ENCODE data around the gene TMBIM6.

The TMBIM6 gene

DNA sequence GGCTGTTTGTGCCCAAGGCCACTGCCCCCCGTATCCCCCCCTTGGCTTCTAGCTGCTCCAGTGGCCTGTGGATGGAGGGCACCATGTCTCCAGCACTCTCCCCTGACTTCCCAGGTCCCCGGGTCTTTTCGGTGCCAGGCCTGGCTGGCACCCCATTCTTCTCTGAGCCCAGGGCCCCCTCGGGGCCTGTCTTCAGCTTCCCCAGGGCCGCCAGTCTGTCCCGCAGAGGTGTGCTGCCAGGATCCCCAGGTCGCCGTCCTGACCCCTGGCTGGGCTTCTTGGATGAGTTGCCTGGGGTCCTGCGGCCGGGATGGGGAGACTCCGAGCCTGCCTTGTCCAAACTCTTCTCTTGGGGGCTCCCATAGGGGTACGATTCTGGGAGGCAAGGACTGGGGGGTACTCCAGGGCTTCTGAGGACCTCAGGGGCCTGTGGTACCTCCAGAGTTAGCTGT, 54.3 kb downstream of the TMBIM6 start:
- H3K27me3 ChIP-seq (ENCODE audit: low read length), result no peaks in the 10 kb centered on the region

DNA sequence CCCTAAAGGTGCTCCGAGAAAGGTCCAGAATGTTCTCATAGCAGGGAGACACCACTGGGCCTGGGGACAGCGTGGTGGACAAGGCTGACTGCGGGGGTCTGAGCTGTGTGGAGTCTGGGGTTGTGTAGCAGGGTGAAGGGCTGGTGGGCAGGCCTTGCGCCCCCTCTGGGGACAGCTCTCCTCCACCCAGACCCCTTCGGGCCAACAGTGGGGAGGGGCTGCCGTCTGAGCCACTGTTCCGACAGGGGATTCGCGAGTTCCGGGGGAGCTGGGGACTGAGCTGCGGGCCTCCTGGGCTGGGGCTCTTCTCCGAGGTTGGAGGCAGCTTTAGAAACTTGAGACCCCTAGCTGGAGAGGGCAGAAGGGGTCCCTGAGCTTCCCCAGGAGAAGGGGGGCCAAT, 54.8 kb downstream of the TMBIM6 start:
- TF ChIP-seq EZH2phosphoT487 (conservative IDR thresholded peaks at IDR 0.05; ENCODE audit: low read length), result no peak
- TF ChIP-seq, protein P1, sequence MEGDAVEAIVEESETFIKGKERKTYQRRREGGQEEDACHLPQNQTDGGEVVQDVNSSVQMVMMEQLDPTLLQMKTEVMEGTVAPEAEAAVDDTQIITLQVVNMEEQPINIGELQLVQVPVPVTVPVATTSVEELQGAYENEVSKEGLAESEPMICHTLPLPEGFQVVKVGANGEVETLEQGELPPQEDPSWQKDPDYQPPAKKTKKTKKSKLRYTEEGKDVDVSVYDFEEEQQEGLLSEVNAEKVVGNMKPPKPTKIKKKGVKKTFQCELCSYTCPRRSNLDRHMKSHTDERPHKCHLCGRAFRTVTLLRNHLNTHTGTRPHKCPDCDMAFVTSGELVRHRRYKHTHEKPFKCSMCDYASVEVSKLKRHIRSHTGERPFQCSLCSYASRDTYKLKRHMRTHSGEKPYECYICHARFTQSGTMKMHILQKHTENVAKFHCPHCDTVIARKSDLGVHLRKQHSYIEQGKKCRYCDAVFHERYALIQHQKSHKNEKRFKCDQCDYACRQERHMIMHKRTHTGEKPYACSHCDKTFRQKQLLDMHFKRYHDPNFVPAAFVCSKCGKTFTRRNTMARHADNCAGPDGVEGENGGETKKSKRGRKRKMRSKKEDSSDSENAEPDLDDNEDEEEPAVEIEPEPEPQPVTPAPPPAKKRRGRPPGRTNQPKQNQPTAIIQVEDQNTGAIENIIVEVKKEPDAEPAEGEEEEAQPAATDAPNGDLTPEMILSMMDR (IDR thresholded peaks at IDR 0.05; ENCODE audit: insufficient read depth, low read length, poor library complexity, severe bottlenecking), result no peak
- Histone ChIP-seq H4K20me1 (ENCODE audit: low read depth, low read length) (no peaks in the 10 kb centered on the region), H3K36me3 (ENCODE audit: low read length) (no peaks in the 10 kb centered on the region), H3F3A (ENCODE audit: insufficient read depth) (no peaks in the 10 kb centered on the region), H3K27ac (ENCODE audit: low read depth, low read length) (no peak overlapping the region), H3K79me2 (ENCODE audit: insufficient read depth, low read length) (no peaks in the 10 kb centered on the region), H3K4me3 (ENCODE audit: insufficient read depth, low read length, poor library complexity, severe bottlenecking) (no peak overlapping the region), H2AFZ (ENCODE audit: low read depth, low read length, severe bottlenecking) (no peak overlapping the region), H3K4me2 (ENCODE audit: low read depth, low read length, poor library complexity, severe bottlenecking) (no peak overlapping the region), H3K9me2 (replicated peaks; ENCODE audit: insufficient read depth, low read length) (no peaks in the 10 kb centered on the region), H3K27me3 (ENCODE audit: low read length) (no peaks in the 10 kb centered on the region), H3K9me3 (ENCODE audit: insufficient read depth, low read length) (no peaks in the 10 kb centered on the region), H3K9ac (ENCODE audit: low read length) (no peak overlapping the region)

More for the DNA sequence above, 54.3 kb downstream of the TMBIM6 start:
- Histone ChIP-seq H3K4me2 (ENCODE audit: low read depth, low read length, poor library complexity, severe bottlenecking) (no peak overlapping the region), H3K9ac (ENCODE audit: low read length) (no peak overlapping the region), H3K27ac (ENCODE audit: low read depth, low read length) (no peak overlapping the region), H2AFZ (ENCODE audit: low read depth, low read length, severe bottlenecking) (no peak overlapping the region), H3K9me2 (replicated peaks; ENCODE audit: insufficient read depth, low read length) (no peaks in the 10 kb centered on the region), H3K79me2 (ENCODE audit: insufficient read depth, low read length) (no peaks in the 10 kb centered on the region), H3K9me3 (ENCODE audit: insufficient read depth, low read length) (no peaks in the 10 kb centered on the region), H3K36me3 (ENCODE audit: low read length) (no peaks in the 10 kb centered on the region), H3K4me3 (ENCODE audit: insufficient read depth, low read length, poor library complexity, severe bottlenecking) (no peak overlapping the region), H4K20me1 (ENCODE audit: low read depth, low read length) (no peaks in the 10 kb centered on the region), H3F3A (ENCODE audit: insufficient read depth) (no peaks in the 10 kb centered on the region)
- no peak for TF ChIP-seq EZH2phosphoT487 (conservative IDR thresholded peaks at IDR 0.05; ENCODE audit: low read length)
- TF ChIP-seq, protein P1 (IDR thresholded peaks at IDR 0.05; ENCODE audit: insufficient read depth, low read length, poor library complexity, severe bottlenecking), result no peak

DNA sequence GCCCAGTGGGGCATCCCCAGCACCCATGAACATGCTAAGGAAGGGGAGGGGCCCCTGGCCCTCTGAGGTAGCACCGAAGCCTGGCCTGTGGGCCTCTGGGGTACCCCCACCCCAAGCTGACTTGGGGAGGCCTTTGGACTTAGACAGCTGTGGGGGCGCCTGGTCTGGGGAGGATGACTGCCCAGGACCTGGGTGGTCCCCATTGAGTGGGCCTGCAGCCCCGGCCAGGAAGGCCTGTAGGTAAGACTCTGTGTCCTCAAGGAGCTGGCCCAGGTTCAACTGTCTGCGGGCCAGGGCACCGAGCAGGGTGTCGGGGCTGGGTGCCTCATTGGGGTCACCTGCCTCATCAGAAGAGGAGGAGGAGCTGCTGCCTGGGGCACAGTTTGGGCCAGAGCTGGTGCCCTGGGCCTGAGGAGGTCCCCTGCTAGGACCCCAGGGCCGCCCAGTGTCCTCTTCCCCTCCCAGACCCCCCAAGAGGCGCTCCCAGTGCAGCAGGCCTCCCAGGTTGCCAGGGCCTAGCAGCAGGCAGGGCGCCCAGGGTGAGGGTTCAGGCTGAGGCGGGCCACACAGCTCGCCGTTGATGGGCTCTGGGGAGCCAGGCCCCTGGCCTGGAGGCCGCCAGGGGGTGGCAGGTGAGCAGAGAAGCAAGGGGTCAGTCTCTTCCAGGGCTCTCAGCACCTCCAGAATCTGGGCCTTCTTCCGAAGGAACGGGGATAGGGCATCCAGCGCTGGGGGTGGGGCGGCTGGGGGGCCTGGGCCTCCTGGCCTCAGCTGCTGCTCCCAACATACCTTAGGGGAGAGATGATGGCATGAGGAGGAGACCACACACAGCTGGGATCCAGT, 55.5 kb downstream of the TMBIM6 start:
- TF ChIP-seq, protein P1 (IDR thresholded peaks at IDR 0.05; ENCODE audit: insufficient read depth, low read length, poor library complexity, severe bottlenecking), result no peak
- no peak for TF ChIP-seq EZH2phosphoT487 (conservative IDR thresholded peaks at IDR 0.05; ENCODE audit: low read length)
- Histone ChIP-seq H3K4me3 (ENCODE audit: insufficient read depth, low read length, poor library complexity, severe bottlenecking) (no peak overlapping the region), H4K20me1 (ENCODE audit: low read depth, low read length) (no peaks in the 10 kb centered on the region), H2AFZ (ENCODE audit: low read depth, low read length, severe bottlenecking) (no peak overlapping the region), H3F3A (ENCODE audit: insufficient read depth) (no peaks in the 10 kb centered on the region), H3K9ac (ENCODE audit: low read length) (no peak overlapping the region), H3K9me2 (replicated peaks; ENCODE audit: insufficient read depth, low read length) (no peaks in the 10 kb centered on the region), H3K27me3 (ENCODE audit: low read length) (no peaks in the 10 kb centered on the region), H3K27ac (ENCODE audit: low read depth, low read length) (no peak overlapping the region), H3K9me3 (ENCODE audit: insufficient read depth, low read length) (no peaks in the 10 kb centered on the region), H3K36me3 (ENCODE audit: low read length) (no peaks in the 10 kb centered on the region), H3K4me2 (ENCODE audit: low read depth, low read length, poor library complexity, severe bottlenecking) (no peak overlapping the region), H3K79me2 (ENCODE audit: insufficient read depth, low read length) (no peaks in the 10 kb centered on the region)
